Esophagus muscularis mucosa (tissue), 3 donors: Measurements from ENCODE around the gene GJC1.

Experiments used
- CTCF ChIP-seq, 3 experiments: fragments of 200-600 bp in 2 of 3; fragments of 450-650 bp in 1 of 3; sonication (generic) in 2 of 3; IDR thresholded peaks; one replicate each; pipeline ENCODE4 v1.5.1; 2017 to 2019; ENCODE audit warnings: antibody characterized with exemption in 3 of 3, mild to moderate bottlenecking in 2 of 3, moderate library complexity in 1 of 3
- POLR2A ChIP-seq: fragments of 450-650 bp; IDR thresholded peaks from one replicate; pipeline ENCODE4 v1.6.1; 2017; ENCODE audit warnings: antibody characterized with exemption, moderate library complexity, mild to moderate bottlenecking, low read depth
- POLR2AphosphoS5 ChIP-seq, 2 donors: sonication (generic); formaldehyde crosslinking; IDR thresholded peaks; one replicate each; pipeline ENCODE4 v1.6.1; 2017; ENCODE audit warnings: antibody characterized with exemption in 2 of 2

- TF ChIP-seq CTCF (IDR thresholded peaks at IDR 0.05) (no peak), POLR2AphosphoS5 (IDR thresholded peaks at IDR 0.05) (no peak), POLR2A (no peak)
Measured at GRCh38 chr17:44875761-44876160, 45.7 kb upstream of the GJC1 start.
